HEK293 (cell line): ENCODE results near the gene MAP3K7.
A peak's percentile ranks its signal among the peaks of the same experiment; 100 is the strongest.

ENCODE experiments used
- CTCF ChIA-PET: fragments of 350-600 bp; formaldehyde crosslinking; extraction: SDS; loops from one replicate; lab custom pipeline; 2021; ENCODE audit warnings: antibody characterized with exemption; lab: Yijun Ruan, JAX
- POLR2A ChIA-PET: fragments of 300-600 bp; formaldehyde crosslinking; extraction: SDS; loops from one replicate; lab custom pipeline; 2020; ENCODE audit warnings: antibody characterized with exemption, inconsistent platforms; lab: Yijun Ruan, JAX
- H3K27ac ChIP-seq: fragments of 200-500 bp; sonication (Bioruptor generic); 2 replicates; pipeline ENCODE4 v1.5.1; 2014; ENCODE audit warnings: low read depth, low read length, control low read depth, inconsistent platforms; ENCODE audit errors: extremely low read depth
- H3K36me3 ChIP-seq, 2 experiments: fragments of 200-500 bp in 1 of 2; sonication (Bioruptor generic) in 1 of 2; 1 replicate in 1 of 2; 2 replicates in 1 of 2; pipeline ENCODE4 v1.5.1; 2014 to 2017; ENCODE audit warnings: inconsistent platforms in 2 of 2, low read length in 2 of 2; ENCODE audit not compliant: control insufficient read depth in 2 of 2, insufficient read depth in 1 of 2
- H3K4me1 ChIP-seq: fragments of 200-500 bp; sonication (Bioruptor generic); 2 replicates; pipeline ENCODE4 v1.5.1; 2014; ENCODE audit warnings: mild to moderate bottlenecking, low read length, inconsistent platforms; ENCODE audit not compliant: control insufficient read depth, insufficient read depth
- H3K4me3 ChIP-seq: 2 replicates; pipeline ENCODE4 v1.5.1; 2011; ENCODE audit warnings: low read depth, mild to moderate bottlenecking, control low read depth, low read length, moderate library complexity
- H3K9me3 ChIP-seq: fragments of 200-500 bp; sonication (Bioruptor generic); 2 replicates; pipeline ENCODE4 v1.5.1; 2014; ENCODE audit warnings: low read depth, low read length, inconsistent platforms; ENCODE audit not compliant: control insufficient read depth, insufficient read depth
- BCL11A ChIP-seq: fragments of 450-650 bp; formaldehyde crosslinking; IDR thresholded peaks from 2 replicates; pipeline ENCODE4 v1.5.1; 2016; ENCODE audit warnings: low read depth, missing biosample characterization, missing genetic modification characterization
- INSM2 ChIP-seq: fragments of 450-650 bp; formaldehyde crosslinking; IDR thresholded peaks from 2 replicates; pipeline ENCODE4 v1.5.1; 2016; ENCODE audit warnings: missing biosample characterization, missing genetic modification characterization
- SALL2 ChIP-seq: fragments of 450-650 bp; formaldehyde crosslinking; IDR thresholded peaks from 2 replicates; pipeline ENCODE4 v1.5.0; 2017; ENCODE audit warnings: missing biosample characterization, mild to moderate bottlenecking, missing genetic modification characterization, borderline replicate concordance
- SP3 ChIP-seq: fragments of 450-650 bp; formaldehyde crosslinking; IDR thresholded peaks from 2 replicates; pipeline ENCODE4 v1.5.1; 2016; ENCODE audit warnings: missing biosample characterization, missing genetic modification characterization
- WT1 ChIP-seq: fragments of 450-650 bp; formaldehyde crosslinking; IDR thresholded peaks from 2 replicates; pipeline ENCODE4 v1.5.1; 2016; ENCODE audit warnings: missing biosample characterization, missing genetic modification characterization
- ZBTB20 ChIP-seq: fragments of 450-650 bp; formaldehyde crosslinking; IDR thresholded peaks from 2 replicates; pipeline ENCODE4 v1.5.1; 2016; ENCODE audit warnings: missing biosample characterization, missing genetic modification characterization
- ZBTB8A ChIP-seq: fragments of 450-650 bp; formaldehyde crosslinking; IDR thresholded peaks from 2 replicates; pipeline ENCODE4 v1.5.1; 2016; ENCODE audit warnings: missing biosample characterization, missing genetic modification characterization
- ZNF112 ChIP-seq: fragments of 450-650 bp; formaldehyde crosslinking; IDR thresholded peaks from 2 replicates; pipeline ENCODE4 v1.5.0; 2017; ENCODE audit warnings: missing biosample characterization, missing genetic modification characterization
- ZNF133 ChIP-seq: fragments of 450-650 bp; formaldehyde crosslinking; IDR thresholded peaks from 2 replicates; pipeline ENCODE4 v1.5.1; 2016; ENCODE audit warnings: missing biosample characterization, missing genetic modification characterization
- ZNF146 ChIP-seq: fragments of 450-650 bp; formaldehyde crosslinking; IDR thresholded peaks from 2 replicates; pipeline ENCODE4 v1.5.1; 2016; ENCODE audit warnings: missing biosample characterization, missing genetic modification characterization
- ZNF157 ChIP-seq: fragments of 450-650 bp; formaldehyde crosslinking; IDR thresholded peaks from 2 replicates; pipeline ENCODE4 v1.5.1; 2016; ENCODE audit warnings: missing biosample characterization, missing genetic modification characterization
- ZNF202 ChIP-seq: fragments of 450-650 bp; formaldehyde crosslinking; IDR thresholded peaks from 2 replicates; pipeline ENCODE4 v1.5.1; 2016; ENCODE audit warnings: missing biosample characterization, missing genetic modification characterization, borderline replicate concordance
- ZNF610 ChIP-seq: fragments of 450-650 bp; formaldehyde crosslinking; IDR thresholded peaks from 2 replicates; pipeline ENCODE4 v1.5.1; 2016; ENCODE audit warnings: missing biosample characterization, missing genetic modification characterization, borderline replicate concordance
- ZNF654 ChIP-seq: fragments of 450-650 bp; formaldehyde crosslinking; IDR thresholded peaks from 2 replicates; pipeline ENCODE4 v1.5.1; 2016; ENCODE audit warnings: low read depth, missing biosample characterization, missing genetic modification characterization
- ZNF677 ChIP-seq: fragments of 450-650 bp; IDR thresholded peaks from 2 replicates; pipeline ENCODE4 v1.5.0; 2018; ENCODE audit warnings: missing biosample characterization, mild to moderate bottlenecking, missing genetic modification characterization, moderate library complexity
- ZSCAN4 ChIP-seq: fragments of 450-650 bp; formaldehyde crosslinking; IDR thresholded peaks from 2 replicates; pipeline ENCODE4 v1.5.1; 2017; ENCODE audit warnings: missing biosample characterization, missing genetic modification characterization
- TF ChIP-seq, protein P1 (sequence below): fragments of 450-650 bp; formaldehyde crosslinking; IDR thresholded peaks from 2 replicates; pipeline ENCODE4 v1.5.1; 2016; ENCODE audit warnings: missing biosample characterization, missing genetic modification characterization, borderline replicate concordance

Gene MAP3K7

DNA sequence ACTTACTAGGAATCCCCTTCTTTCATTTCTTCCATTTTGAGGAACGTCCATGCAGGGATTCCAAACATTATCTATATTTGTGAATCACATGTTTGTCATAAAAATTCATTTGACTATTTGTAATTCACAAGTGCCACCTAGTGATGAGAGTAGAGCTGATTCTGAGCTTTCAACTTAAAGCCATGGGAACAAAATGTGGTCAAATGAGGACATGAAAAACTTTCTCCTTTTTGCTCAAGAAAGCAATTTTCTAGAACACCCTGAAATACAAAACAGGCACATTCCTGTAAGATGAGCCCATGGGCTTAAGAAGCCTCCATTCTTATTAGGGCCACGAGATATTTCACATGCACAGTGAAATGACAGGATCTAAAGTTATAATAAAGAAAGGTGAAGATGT, 12.3 kb downstream of the MAP3K7 start:
- ChIA-PET CTCF (interaction anchor here (1.0 kb wide), 1 partner anchor 78 kb away, joined by 4 read pairs; no protein-coding TSS in a partner anchor), POLR2A (no interaction called here)
- H3K4me1 ChIP-seq = no peaks in the 10 kb centered on the region; the same call in 1 of the 2 replicates
- no peak overlapping the region for H3K4me3 ChIP-seq
- peaks cover 10 to 30% of the 10 kb centered on the region in 2 experiments for H3K36me3 ChIP-seq
- H3K27ac ChIP-seq = no peak overlapping the region
- peak; percentile 52 for TF ChIP-seq ZNF654
- TF ChIP-seq ZSCAN4 (tag by site-specific recombination) = no peak
- no peaks in the 10 kb centered on the region for H3K9me3 ChIP-seq

DNA sequence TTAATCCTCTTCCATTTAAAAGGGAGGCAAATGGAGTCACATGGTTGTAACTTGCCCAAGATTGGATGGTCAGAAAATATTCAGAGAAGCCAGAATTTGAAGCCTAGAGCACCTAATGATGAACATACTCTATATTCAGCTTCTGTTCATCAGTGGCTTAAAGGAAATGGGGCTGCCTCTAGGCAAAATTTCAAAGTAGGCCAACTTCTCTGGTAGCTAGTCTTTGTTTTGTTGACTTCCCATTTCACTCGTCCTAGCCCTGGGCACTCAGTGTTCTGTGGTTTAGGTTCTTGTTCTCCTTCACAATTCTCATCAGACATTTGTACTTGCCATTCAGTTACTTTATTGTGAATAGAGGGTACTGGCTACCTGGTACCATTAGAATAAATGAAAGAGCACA, 13.2 kb downstream of the MAP3K7 start:
- Histone ChIP-seq H3K9me3 (no peaks in the 10 kb centered on the region), H3K4me3 (no peak overlapping the region), H3K36me3 (peaks cover 10 to 40% of the 10 kb centered on the region in 2 experiments), H3K4me1 (no peaks in the 10 kb centered on the region; the same call in 1 of the 2 replicates), H3K27ac (no peak overlapping the region)
- no peak for TF ChIP-seq BCL11A (tag by site-specific recombination)
- no peak for TF ChIP-seq SP3 (tag by site-specific recombination)
- TF ChIP-seq ZNF157 (tag by site-specific recombination) = no peak
- TF ChIP-seq INSM2 = no peak
- no peak for TF ChIP-seq ZNF112 (tag by site-specific recombination)
- TF ChIP-seq ZNF677 = no peak
- no peak for TF ChIP-seq ZBTB8A
- TF ChIP-seq ZNF133 = no peak
- TF ChIP-seq SALL2 (tag by site-specific recombination) = no peak
- no peak for TF ChIP-seq ZNF610 (tag by site-specific recombination)
- TF ChIP-seq, protein P1, sequence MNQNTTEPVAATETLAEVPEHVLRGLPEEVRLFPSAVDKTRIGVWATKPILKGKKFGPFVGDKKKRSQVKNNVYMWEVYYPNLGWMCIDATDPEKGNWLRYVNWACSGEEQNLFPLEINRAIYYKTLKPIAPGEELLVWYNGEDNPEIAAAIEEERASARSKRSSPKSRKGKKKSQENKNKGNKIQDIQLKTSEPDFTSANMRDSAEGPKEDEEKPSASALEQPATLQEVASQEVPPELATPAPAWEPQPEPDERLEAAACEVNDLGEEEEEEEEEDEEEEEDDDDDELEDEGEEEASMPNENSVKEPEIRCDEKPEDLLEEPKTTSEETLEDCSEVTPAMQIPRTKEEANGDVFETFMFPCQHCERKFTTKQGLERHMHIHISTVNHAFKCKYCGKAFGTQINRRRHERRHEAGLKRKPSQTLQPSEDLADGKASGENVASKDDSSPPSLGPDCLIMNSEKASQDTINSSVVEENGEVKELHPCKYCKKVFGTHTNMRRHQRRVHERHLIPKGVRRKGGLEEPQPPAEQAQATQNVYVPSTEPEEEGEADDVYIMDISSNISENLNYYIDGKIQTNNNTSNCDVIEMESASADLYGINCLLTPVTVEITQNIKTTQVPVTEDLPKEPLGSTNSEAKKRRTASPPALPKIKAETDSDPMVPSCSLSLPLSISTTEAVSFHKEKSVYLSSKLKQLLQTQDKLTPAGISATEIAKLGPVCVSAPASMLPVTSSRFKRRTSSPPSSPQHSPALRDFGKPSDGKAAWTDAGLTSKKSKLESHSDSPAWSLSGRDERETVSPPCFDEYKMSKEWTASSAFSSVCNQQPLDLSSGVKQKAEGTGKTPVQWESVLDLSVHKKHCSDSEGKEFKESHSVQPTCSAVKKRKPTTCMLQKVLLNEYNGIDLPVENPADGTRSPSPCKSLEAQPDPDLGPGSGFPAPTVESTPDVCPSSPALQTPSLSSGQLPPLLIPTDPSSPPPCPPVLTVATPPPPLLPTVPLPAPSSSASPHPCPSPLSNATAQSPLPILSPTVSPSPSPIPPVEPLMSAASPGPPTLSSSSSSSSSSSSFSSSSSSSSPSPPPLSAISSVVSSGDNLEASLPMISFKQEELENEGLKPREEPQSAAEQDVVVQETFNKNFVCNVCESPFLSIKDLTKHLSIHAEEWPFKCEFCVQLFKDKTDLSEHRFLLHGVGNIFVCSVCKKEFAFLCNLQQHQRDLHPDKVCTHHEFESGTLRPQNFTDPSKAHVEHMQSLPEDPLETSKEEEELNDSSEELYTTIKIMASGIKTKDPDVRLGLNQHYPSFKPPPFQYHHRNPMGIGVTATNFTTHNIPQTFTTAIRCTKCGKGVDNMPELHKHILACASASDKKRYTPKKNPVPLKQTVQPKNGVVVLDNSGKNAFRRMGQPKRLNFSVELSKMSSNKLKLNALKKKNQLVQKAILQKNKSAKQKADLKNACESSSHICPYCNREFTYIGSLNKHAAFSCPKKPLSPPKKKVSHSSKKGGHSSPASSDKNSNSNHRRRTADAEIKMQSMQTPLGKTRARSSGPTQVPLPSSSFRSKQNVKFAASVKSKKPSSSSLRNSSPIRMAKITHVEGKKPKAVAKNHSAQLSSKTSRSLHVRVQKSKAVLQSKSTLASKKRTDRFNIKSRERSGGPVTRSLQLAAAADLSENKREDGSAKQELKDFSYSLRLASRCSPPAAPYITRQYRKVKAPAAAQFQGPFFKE (tag by site-specific recombination) = no peak
- no peak for TF ChIP-seq WT1 (tag by site-specific recombination)
- no peak for TF ChIP-seq ZNF146 (tag by site-specific recombination)
- TF ChIP-seq ZNF202 (tag by site-specific recombination) = no peak
- TF ChIP-seq ZBTB20 = no peak
- CTCF ChIA-PET = interaction anchor here (0.6 to 1.3 kb wide), 6 partner anchors 9 to 1206 kb away, joined by 3 read pairs; no protein-coding TSS in a partner anchor
- POLR2A ChIA-PET = no interaction called here
